NCI-H1436 treated with DMSO at 0.1 percent for 48 hours (cell line): Measurements from ENCODE around the gene DUOX2.
"Not testable (repeated sequence)": the region's sequence is repeated elsewhere in the genome, so short reads cannot be mapped to it uniquely, and the experiment has no call there.

Source experiments
- DNase-seq: peaks from one replicate; lab custom pipeline; 2025; lab: John Stamatoyannopoulos, UW

DUOX2 gene

DNA sequence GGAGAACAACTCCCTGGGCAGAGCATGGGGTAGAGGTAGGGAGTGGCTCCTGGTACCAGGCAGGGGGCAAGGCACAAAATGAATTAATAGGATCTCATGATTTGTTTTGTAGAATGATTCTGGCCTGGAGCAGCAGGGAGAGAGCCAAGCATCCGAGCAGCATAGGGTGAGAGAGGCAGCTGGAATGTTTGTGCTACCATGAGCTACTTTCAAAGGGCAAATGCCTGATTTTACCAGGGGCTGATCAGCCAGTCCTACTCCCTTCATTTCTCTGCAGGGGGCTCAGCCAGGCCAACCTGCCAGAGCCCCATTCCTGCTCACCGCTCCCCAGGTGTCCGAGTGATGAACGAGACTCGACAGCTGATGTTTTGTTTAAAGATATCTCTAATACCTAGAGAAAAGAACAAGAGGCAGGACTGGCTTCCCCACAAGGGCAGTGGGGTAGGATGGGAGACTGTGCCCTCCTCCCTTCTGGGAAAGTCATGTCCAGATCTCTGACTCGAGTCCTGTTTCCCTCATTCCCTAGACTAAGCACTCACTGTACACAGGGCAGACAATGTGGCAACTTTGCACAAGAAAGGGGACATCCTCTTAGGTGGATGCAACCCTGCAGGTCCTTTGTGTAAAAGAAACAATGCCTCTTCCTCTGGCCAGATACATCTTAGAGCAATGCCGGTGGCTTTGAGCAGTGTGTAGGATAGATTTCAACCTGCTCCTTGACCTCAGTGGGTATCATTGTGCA is 12.9 kb downstream of the DUOX2 start:
- DNase-seq, result no peak

DNA sequence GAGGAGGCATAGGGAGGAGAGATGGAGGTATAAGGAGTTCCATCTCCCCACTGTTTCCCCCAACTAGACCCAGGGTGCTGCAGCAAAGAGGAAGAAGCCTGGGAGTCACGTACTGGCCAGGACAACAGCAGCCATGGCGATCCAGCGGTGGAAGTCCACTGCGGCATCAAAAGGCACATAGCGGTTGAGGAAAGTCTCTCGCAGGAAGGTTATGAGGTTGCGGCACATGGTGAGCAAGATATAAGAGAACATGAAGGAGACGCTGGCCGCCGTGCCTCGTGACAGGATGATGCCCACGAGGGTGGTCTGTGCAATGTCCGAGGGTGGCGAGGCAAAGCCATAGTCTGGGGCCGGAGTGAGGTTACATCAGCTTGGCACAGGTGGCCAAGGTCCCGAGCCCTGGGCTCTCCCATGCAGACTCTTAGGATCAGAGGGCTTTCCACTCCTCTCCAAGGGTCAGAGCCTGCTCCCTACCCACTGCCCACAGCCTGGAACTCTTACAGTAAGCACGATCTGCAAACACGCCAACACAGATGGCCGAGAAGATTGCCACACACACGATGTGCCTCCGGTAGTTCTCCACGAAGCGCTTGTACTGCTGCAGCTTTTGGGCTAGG is 14.3 kb downstream of the DUOX2 start:
- DNase-seq, result no peak

DNA sequence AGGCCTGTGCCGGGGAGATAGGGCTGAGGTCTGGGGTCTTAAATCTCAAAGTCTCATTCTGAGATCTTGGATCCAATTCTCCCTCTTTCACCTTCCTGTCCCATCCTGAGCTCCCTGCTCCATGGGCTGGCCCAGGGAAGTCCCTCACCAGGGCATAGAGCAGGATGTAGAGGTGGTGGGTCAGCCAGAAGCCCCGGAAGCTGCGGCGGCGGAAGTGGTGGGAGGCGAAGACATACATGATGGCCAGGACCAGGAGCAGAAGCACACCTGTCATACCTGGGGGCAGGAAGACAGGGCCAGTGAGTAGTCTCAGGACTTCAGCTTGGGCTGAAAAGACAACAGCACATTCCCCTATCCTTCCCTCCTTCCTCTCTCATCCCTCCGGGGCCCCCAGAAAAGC is 16.5 kb downstream of the DUOX2 start:
- no peak for DNase-seq

DNA sequence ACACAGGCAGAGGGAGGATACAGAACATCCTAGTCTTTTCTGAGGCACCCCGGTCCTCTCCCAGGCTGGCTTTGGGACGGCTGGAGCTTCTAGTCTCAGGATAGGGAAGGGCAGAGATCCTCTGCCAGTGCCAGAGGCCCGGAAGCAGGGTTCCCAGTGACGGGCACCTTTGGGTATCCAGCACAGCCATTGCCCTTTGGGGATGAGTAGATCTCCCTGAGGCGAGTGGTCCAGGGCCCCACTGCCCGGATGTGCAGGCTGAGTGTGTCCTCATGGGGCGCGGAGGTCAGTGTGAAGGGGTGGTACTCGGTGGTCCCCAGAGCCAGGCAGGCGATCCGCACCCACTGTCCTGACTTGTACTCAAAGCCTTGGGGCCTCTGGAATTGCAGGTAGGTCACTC is 18.3 kb downstream of the DUOX2 start:
- no peak for DNase-seq

DNA sequence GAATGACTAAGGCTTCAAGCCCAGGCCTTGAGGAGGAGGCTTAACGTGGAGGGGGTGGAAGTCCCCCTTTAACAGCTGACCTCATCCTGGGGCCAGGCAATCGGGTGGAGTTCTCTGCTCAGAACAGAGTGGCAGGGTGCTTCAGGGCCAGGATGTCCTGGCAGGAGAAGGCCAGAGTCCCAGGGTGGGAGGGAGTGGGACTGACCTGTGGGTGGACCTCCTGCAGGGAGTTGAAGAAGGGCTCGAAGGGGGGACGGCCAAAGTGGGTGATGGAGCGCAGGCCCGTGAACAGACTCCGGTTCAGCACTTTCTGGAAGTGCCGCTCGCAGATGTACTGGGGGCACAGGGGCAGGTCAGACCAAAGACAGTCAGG is 19.6 kb downstream of the DUOX2 start:
- no peak for DNase-seq

DNA sequence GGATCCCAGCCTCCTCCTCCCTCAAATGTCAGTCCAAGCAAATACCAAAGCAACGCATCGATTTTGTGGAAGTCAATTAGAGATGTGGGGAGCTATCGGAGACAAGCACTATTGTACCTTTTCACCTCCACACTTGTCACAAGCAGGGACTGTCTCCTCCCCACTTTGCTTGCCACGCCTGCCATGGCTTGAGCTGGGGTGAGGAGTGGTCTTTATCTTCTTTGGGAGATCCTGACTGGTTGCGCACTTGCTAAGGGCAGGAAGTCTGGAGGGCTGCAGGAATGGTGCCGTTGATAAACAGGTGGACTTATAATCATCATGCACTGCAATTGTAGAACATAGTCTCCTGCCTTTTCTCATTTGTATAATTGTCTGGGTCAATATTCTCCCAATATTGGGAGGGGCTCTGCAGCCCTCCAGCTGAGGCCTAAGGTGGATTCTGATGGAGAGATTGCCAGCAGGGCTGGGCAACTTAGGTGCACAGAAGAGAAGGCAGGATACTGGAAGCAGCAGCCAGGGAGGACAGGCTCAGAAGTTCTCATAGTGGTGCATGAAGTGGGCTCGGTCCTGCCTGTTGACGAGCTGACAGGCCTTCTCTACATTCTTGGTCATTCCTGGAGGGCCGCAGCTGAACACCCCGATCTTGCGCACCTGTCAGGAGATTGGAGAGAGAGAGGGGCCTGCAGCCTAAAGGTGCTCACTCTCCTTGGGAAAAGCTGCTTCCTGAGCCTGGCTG is 20.2 kb downstream of the DUOX2 start:
- no peak for DNase-seq

DNA sequence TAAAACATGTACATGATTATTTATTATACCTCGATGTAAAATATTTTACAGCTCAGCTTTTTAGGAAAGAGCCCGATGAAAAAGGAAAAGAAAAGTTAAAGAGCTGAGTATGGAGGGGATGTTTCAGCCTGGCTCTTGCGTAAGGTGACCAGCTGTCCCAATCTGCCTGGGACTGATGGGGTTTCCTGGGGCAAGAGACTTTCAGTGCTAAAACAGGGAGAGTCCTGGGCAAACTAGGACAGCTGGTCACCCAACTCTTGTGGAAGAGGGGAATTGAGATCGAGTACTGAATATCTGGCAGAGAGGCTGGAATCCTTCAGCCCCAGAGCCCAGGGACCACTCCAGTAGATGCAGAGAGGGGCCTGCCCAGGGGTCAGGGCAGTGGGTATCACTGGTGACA is 21.0 kb downstream of the DUOX2 start:
- DNase-seq, result no peak

DNA sequence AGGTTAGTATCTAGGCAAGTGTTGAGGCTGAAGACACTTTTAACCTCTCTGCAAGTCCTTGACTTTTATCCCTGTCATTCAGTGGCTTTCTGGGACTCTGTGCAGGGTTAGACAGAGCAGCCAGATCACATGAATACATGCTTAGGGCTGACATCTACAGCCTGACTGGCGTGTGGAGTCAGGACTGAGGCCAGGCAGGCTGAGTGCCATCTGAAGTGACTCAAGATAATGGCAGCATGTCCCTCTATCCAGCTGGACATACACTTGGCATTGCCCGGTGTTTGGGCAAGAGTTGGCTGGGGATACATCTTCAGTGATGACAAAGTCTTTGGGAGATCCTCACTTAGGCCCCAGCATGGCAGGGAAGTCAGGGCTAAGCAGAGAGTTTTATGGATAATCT is 22.4 kb downstream of the DUOX2 start:
- no peak for DNase-seq

DNA sequence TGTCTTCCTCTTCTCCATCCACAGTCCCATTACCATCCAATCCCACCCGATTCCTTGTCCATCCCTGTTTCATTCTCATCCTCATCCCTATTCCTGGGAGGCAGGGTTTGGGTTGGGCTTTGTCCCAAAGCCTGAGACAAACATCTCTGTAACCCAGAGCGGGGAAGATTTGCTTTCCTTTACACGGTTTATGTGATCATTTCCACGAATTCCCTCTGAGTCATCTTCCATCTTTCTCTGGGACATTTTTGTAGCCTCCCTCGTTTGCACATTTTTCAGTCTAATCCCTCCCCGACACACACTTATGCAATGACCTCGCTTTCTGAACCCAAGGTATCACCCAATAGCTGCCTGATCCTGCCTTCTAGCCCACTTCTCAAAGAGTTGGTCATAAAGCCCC is 22.8 kb downstream of the DUOX2 start:
- DNase-seq, result no peak

DNA sequence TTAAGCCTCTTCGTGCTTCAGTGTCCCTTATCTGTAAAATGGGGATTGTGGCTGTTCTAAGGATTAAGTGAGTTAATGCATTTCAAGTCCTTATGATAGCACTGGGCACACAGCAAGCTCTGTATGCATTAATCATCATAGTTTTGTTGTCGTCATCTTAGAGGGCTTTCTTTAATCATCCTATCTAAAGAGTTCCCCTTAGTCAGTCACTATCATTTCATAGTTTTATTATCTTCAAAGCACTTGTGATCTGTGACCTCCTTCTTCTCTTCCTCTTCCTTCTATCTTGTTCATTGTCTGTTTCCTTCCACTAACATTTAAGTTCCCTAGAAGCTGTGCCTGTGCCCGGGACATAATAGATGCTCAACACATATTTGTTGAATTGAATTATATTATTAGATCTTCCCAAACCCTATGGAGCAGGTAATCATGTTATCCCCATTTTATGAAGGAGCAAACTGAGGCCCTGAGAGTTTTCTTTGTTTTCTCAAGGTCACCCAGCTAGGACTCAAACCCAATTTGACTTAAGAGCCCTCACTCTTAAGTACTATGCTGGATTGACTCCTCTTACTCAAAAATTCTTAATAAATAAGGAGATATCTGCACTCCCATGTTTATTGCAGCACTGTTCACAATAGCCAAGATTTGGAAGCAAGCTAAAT is 24.1 kb downstream of the DUOX2 start:
- no peak for DNase-seq

DNA sequence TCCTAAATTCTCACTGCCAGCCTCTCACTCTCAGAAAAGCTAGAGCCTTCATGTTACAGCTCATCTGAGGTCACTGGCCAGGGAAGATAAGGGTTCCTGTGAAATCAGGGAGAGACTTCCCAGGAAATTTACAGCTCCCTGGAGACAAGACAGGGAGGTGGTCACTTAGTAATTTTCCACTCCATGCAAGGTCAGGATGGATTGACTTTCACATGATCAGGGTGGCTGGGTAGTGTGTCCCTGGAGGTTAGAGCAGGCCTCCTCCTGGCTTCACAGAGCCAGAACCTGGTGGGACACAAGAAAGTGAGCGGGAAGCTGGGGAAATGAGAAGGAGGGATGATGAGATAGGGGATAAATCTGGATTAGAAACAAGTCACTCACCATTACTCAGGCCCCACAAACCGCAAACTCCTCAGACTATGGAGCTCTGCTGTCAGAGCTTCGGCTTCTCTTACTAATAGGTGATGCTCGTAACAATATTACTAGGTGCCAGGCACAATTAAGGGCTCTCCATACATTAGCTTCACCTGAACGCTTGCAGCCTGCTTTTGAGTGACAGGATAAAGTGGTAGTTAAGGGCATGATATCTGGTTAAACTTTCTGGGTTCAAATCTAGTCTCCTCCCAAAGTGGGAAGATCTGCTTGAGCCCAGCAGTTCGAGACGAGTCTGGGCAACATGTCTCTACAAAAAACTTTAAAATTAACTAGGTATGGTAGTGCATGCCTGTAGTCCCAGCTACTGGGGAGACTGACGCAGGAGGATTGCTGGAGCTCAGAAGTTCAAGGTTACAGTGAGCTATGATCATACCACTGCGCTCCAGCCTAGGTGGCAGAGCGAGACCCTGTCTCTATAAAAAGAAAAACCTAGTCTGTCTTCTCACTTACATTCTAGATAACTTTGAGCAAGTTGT is 24.9 kb downstream of the DUOX2 start:
- DNase-seq, result no peak

DNA sequence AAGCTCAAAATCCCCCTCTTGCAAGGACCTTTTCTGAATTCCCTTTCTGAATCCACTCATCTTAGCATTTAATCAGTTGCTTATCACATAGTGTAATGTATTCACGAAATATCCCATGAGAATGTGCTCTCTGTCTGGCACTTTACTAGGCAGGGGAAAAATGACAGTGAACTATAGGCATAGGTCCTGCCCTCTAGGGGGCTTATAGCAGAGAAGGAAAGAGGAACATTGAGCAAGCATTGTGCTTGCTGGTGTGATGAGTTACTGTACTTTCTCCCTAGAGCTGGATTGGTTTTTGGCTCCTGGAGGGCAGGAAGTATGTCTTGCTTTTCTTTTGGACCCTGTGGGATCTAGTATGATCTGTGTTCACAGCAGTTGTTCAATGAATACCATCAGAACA is 26.5 kb downstream of the DUOX2 start:
- DNase-seq, result no peak

DNA sequence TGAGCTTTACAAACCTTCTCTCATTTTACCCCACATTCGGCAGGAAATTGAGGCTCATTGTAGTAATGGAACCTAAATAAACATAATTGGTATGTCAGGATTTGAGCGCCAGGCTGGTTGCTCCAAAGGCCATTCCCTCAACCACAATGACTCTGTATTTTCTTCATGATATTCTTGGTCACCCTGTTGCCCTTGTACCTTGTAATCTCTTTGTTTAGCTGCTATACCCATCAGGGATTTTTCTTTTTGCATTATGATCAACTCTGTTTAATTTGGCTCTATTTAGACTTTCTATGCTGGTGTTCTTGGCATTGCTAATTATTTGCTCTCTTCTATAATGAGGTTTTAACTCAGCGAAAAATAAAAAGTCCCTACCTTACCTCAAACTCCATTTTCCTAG is 29.8 kb downstream of the DUOX2 start:
- DNase-seq, result no peak

DNA sequence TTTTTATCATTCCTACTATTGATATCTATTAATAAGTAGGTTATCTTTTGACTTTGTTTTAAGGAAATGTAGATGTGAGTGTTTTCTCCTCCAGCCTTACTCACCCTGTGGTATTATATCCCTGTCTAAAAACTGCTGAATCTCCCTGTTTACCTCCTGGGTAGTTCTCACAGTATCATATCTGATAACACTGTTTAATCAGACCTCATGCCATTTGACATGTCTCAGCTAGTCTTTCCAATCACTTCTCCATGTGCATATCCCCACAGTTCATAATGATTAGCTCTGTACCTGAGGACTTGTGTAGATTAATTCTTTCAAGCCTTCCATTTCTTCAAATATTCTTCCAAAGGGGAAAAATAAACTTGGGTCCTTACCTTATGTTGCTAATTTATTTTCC is 30.7 kb downstream of the DUOX2 start:
- DNase-seq, result no peak

DNA sequence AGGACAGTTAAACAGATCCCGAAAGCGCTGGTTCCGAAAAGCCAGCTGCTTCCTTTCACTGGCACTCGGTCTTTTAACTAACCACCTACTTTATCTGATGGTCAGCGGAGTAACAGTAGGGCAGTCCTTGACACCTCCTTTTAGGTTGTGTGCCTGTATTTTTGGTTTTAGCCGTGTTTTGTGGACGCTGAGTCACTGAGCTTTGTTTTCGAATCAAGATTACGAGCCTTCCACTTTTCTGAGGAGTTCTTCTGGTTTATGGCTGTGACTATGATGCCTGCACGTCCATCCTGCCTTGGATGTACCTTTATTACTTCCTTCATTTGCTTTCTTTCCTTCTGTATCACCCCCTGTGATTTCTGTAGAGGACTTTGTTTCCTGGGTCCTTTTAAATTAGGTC is 31.6 kb downstream of the DUOX2 start:
- not testable (repeated sequence) for DNase-seq

DNA sequence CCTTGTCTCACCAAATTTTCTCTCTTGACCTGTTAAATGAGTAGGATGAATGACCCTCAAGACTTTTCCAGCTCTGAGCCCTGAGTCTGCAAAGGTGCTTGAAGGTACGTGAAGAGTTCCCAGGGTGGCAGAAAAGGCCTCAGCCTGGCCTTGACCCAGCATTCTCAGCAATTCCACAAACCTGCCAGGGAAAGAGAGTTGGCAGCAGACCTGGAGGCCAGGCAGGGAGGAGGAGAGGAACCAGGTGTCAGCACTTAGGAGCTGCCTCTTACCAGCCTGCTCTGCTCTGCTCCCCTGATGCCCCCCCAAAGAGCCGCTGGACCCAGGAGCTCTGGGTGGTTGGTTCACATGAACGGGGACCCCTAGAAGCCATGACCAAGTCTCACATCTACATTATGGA is 33.4 kb downstream of the DUOX2 start:
- not testable (repeated sequence) for DNase-seq

DNA sequence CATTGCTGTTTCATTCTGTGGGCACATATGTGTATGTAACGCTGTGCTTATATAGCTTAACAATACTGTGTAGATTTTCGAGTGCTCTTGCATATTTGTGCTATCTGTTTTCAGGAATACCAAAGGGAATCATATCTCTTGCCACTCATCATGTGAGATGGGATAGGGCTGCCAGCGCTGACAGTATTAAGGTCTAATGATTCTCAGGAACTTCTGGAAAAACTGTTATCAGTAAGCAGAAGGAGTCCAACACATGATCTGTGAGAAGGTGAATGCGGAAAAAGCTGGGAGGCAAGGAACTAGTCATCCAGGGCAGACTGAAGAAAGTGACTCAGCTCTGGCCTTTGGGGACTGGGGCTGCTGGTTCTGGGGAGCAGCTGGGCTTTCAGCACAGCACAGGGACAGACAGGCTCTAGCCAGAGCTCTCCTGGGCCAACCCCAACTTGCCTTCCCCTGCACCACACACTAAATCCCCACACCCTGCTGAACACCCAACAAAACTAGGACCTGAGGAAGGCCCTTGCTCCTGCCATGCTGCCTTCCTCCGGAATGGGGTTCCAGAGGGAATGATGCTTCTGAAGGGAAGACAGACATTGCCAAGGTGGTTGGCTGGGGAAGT is 34.2 kb downstream of the DUOX2 start:
- not testable (repeated sequence) for DNase-seq

DNA sequence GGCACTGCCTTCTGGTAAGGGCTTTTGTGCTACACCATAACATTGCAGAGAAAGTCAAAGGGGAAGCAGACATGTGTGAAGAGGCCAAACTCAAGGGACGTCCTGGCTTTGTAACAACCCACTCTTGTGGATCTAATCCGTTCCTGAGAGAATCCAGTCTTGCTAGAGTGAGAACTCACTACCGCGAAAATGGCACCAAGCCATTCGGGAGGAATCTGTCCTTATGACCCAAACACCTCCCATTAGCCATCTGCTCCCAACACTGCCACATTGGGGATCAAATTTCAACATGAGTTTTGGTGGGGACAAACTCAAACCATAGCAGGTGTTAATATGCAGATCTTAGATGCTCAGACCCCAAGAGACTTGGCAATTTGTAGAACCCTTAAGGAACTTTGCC is 34.8 kb downstream of the DUOX2 start:
- not testable (repeated sequence) for DNase-seq

DNA sequence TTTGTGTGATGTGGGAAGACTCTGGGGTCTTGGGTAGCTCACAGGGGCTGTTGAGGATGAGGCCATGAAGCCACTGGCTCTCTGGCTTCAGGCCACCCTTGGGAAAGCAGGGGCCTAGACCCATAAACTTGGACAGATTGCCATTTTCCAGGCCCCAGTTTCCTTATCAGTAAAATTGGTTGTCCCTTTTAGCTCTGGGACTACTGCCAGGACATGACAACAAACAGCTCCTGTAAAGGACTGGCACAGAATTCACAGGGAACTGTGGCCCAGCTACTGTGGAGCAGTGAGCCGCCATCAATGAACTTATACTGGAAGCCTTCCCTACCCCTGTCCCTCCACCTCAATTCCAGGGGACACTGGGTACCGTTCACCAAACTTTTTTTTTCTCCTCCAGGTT is 36.6 kb downstream of the DUOX2 start:
- DNase-seq, result not testable (repeated sequence)

DNA sequence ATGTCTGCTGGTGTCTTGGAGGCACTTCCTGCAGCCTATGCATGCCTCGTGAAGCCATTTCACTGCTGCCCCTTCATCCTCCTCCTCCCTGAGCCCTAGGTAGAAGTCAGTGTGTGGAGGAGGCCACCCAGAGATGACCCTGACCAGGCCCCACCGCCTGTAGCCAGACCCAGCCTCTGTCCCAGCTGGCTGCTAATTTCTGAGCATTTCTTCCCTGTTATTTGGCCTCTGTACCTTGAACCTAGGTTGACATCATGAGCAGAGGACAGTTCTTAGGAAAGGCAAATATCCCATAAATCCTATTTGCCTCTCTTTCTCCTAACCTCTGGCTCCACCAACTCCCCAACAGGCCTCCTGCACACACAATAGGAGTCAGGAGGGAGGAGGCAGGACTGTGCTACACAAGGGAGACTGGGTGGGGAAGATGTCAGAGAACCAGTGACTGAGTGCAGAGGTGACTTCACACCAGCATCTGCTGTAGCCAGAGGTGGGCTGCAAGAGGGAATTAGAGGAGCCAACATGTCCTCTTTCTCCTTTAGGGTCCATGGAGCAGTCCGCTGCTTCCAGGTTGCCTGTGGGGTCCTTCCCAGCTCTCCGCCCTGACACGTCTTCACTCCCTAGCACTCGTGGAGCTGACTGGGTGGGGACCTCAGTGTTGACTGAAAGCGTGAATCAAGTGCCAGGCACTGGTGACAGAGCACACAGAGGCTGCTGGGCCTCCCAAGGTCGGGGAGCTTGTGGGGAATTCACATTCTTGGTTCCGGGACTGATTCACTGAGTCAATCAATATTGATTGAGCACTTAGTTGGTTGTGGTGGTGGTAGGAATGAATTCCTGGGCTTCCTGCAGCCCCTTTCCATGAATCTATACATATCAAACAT is 38.3 kb downstream of the DUOX2 start:
- DNase-seq, result not testable (repeated sequence)
